CD4-positive, alpha-beta memory T cell (primary cell): Measurements from ENCODE around the gene SEMA6D. TPM values are rescaled to one million over a fixed set of nuclear protein-coding genes. Genes with fewer than 3 reads are reported as not detected.
"Not testable (repeated sequence)": the region's sequence is repeated elsewhere in the genome, so short reads cannot be mapped to it uniquely, and the experiment has no call there.

ENCODE experiments used
- CTCF ChIA-PET: fragments of 350-600 bp; sonication (Branson Sonifier 250); formaldehyde crosslinking; loops from one replicate; lab custom pipeline; 2021; ENCODE audit warnings: inconsistent platforms; ENCODE audit not compliant: partially characterized antibody; lab: Charles Lee
- POLR2A ChIA-PET: fragments of 350-600 bp; sonication (Branson Sonifier 250); formaldehyde crosslinking; loops from one replicate; lab custom pipeline; 2021; ENCODE audit not compliant: partially characterized antibody; lab: Charles Lee
- DNase-seq, 5 donors: peaks; one replicate each; pipeline versions ENCODE4 v3.0.0 to v3.0.0-alpha.2; 2020 to 2022; ENCODE audit warnings: mixed read lengths in 1 of 5
- H3K27ac ChIP-seq: one replicate; pipeline ENCODE4 v1.7.0; 2013; ENCODE audit warnings: low read depth, low read length
- H3K27me3 ChIP-seq: 2 replicates; pipeline ENCODE4 v1.7.0; 2013; ENCODE audit warnings: mild to moderate bottlenecking, low read length, moderate library complexity; ENCODE audit not compliant: insufficient read depth
- H3K36me3 ChIP-seq: 2 replicates; pipeline ENCODE4 v1.7.0; 2013; ENCODE audit warnings: mild to moderate bottlenecking, low read length, moderate library complexity; ENCODE audit not compliant: insufficient read depth
- H3K4me1 ChIP-seq: 2 replicates; pipeline ENCODE4 v1.7.0; 2013; ENCODE audit warnings: mild to moderate bottlenecking, low read length, moderate library complexity; ENCODE audit not compliant: insufficient read depth
- H3K4me3 ChIP-seq, 2 donors: one replicate each; pipeline ENCODE4 v1.7.0; 2013; ENCODE audit warnings: low read length in 2 of 2, mild to moderate bottlenecking in 1 of 2
- H3K9me3 ChIP-seq, 2 donors: one replicate each; pipeline ENCODE4 v1.7.0; 2013; ENCODE audit warnings: low read length in 2 of 2, control low read depth in 1 of 2; ENCODE audit not compliant: control insufficient read depth in 1 of 2
- H3K27ac Mint-ChIP-seq, 7 donors: one replicate each; pipeline ENCODE4 v1.8.0; 2020 to 2021; ENCODE audit warnings: mixed read lengths in 7 of 7, mild to moderate bottlenecking in 6 of 7, inconsistent platforms in 3 of 7, moderate library complexity in 3 of 7
- H3K27me3 Mint-ChIP-seq, 2 donors: one replicate each; pipeline ENCODE4 v1.8.0; 2020 to 2021; ENCODE audit warnings: mixed read lengths in 2 of 2
- H3K36me3 Mint-ChIP-seq, 2 donors: one replicate each; pipeline ENCODE4 v1.8.0; 2020 to 2021; ENCODE audit warnings: mixed read lengths in 2 of 2, inconsistent platforms in 1 of 2, mild to moderate bottlenecking in 1 of 2
- H3K4me1 Mint-ChIP-seq, 4 donors: one replicate each; pipeline ENCODE4 v1.8.0; 2020 to 2021; ENCODE audit warnings: mixed read lengths in 4 of 4, mild to moderate bottlenecking in 1 of 4
- H3K4me3 Mint-ChIP-seq, 8 donors: one replicate each; pipeline ENCODE4 v1.8.0; 2020 to 2021; ENCODE audit warnings: mixed read lengths in 8 of 8, mild to moderate bottlenecking in 7 of 8, moderate library complexity in 6 of 8, inconsistent platforms in 3 of 8
- H3K9me3 Mint-ChIP-seq, 8 donors: one replicate each; pipeline ENCODE4 v1.8.0; 2020 to 2021; ENCODE audit warnings: mixed read lengths in 8 of 8, mild to moderate bottlenecking in 5 of 8, inconsistent platforms in 3 of 8, moderate library complexity in 1 of 8
- intact Hi-C: fragments of 100-400 bp; cut with micrococcal nuclease; formaldehyde crosslinking; loops from one replicate; pipeline ENCODE4 v1.15.1; 2023
- polyA plus RNA-seq, 2 donors: library from polyadenylated mRNA; unstranded; fragments of 300-500 nt; fragmentation: Illumina TruSeq; gene quantifications; one replicate each; pipeline ENCODE4 v1.2.3, GENCODE V29; 2021
- total RNA-seq, 2 experiments: library from RNA; stranded (reverse); gene quantifications; one replicate each; pipeline ENCODE4 v1.2.3, GENCODE V29; 2021

SEMA6D gene
- total and polyA plus RNA-seq, 4 experiments from 2014 or later = not detected

GRCh38 chr15:47736143-47736786 is 19.0 kb downstream of the SEMA6D start:
- H3K27ac Mint-ChIP-seq = no peak overlapping the region
- Histone ChIP-seq H3K4me3 (no peak overlapping the region), H3K27me3 (no peaks in the 10 kb centered on the region), H3K4me1 (no peaks in the 10 kb centered on the region), H3K9me3 (no peaks in the 10 kb centered on the region), H3K27ac (no peak overlapping the region), H3K36me3 (no peaks in the 10 kb centered on the region)
- DNase-seq = no peak
- no peaks in the 10 kb centered on the region for H3K36me3 Mint-ChIP-seq
- no peak overlapping the region for H3K4me3 Mint-ChIP-seq
- CTCF ChIA-PET = no interaction called here
- H3K27me3 Mint-ChIP-seq = peaks cover 1 to 5% of the 10 kb centered on the region in 2 donors
- intact Hi-C loops = no loop called here
- POLR2A ChIA-PET = no interaction called here
- no peaks in the 10 kb centered on the region for H3K4me1 Mint-ChIP-seq
- peaks cover 0 to 3% (median under 1%) of the 10 kb centered on the region in 8 donors for H3K9me3 Mint-ChIP-seq

- no peak overlapping the region for H3K27ac Mint-ChIP-seq
Measured at GRCh38 chr15:47737477-47737876, 20.2 kb downstream of the SEMA6D start.

GRCh38 chr15:47738144-47738825 is 21.0 kb downstream of the SEMA6D start:
- H3K4me3 Mint-ChIP-seq, intact Hi-C loops, POLR2A ChIA-PET: not testable (repeated sequence)

More at GRCh38 chr15:47737477-47737876, 20.2 kb downstream of the SEMA6D start:
- no peak overlapping the region for H3K4me3 Mint-ChIP-seq
- POLR2A ChIA-PET = interaction anchor here (0.6 kb wide), 1 partner anchor 12 kb away, joined by 3 read pairs; no protein-coding TSS in a partner anchor
- no peak for DNase-seq
- CTCF ChIA-PET = interaction anchor here (1.0 kb wide), 1 partner anchor 615 kb away, joined by 3 read pairs; no protein-coding TSS in a partner anchor
- H3K4me1 Mint-ChIP-seq = no peaks in the 10 kb centered on the region
- Histone ChIP-seq H3K27ac (no peak overlapping the region), H3K9me3 (no peaks in the 10 kb centered on the region), H3K4me3 (no peak overlapping the region), H3K4me1 (no peaks in the 10 kb centered on the region), H3K36me3 (no peaks in the 10 kb centered on the region), H3K27me3 (no peaks in the 10 kb centered on the region)
- H3K9me3 Mint-ChIP-seq = peaks cover 0 to 6% (median under 1%) of the 10 kb centered on the region in 8 donors
- peaks cover 1 to 5% of the 10 kb centered on the region in 2 donors for H3K27me3 Mint-ChIP-seq
- intact Hi-C loops = no loop called here
- H3K36me3 Mint-ChIP-seq = no peaks in the 10 kb centered on the region

GRCh38 chr15:47741082-47741481 is 23.8 kb downstream of the SEMA6D start:
- Mint-ChIP-seq H3K36me3 (no peaks in the 10 kb centered on the region), H3K4me3 (no peak overlapping the region), H3K27ac (no peak overlapping the region), H3K9me3 (peaks cover 0 to 6% (median under 1%) of the 10 kb centered on the region in 8 donors), H3K4me1 (no peaks in the 10 kb centered on the region), H3K27me3 (peaks cover 1 to 5% of the 10 kb centered on the region in 2 donors)
- Histone ChIP-seq H3K9me3 (no peaks in the 10 kb centered on the region), H3K4me1 (no peaks in the 10 kb centered on the region), H3K27ac (no peak overlapping the region), H3K4me3 (no peak overlapping the region), H3K27me3 (no peaks in the 10 kb centered on the region), H3K36me3 (no peaks in the 10 kb centered on the region)
- POLR2A ChIA-PET = no interaction called here
- no peak for DNase-seq
- CTCF ChIA-PET = no interaction called here
- intact Hi-C loops = no loop called here

More at GRCh38 chr15:47738144-47738825, 21.0 kb downstream of the SEMA6D start:
- H3K4me1 ChIP-seq, H3K27ac ChIP-seq, H3K27me3 Mint-ChIP-seq, H3K4me3 ChIP-seq, H3K27me3 ChIP-seq, H3K9me3 ChIP-seq, H3K4me1 Mint-ChIP-seq, H3K36me3 ChIP-seq, H3K27ac Mint-ChIP-seq, H3K36me3 Mint-ChIP-seq, H3K9me3 Mint-ChIP-seq, DNase-seq: not testable (repeated sequence)
- CTCF ChIA-PET = interaction anchor here (1.0 kb wide), 1 partner anchor 614 kb away, joined by 3 read pairs; no protein-coding TSS in a partner anchor

GRCh38 chr15:47741907-47742306 is 24.6 kb downstream of the SEMA6D start:
- H3K36me3 ChIP-seq = no peaks in the 10 kb centered on the region
- no peak overlapping the region for H3K4me3 Mint-ChIP-seq
- no peaks in the 10 kb centered on the region for H3K9me3 ChIP-seq
- no peak overlapping the region for H3K4me3 ChIP-seq
- ChIA-PET CTCF (no interaction called here), POLR2A (no interaction called here)
- no peak overlapping the region for H3K27ac ChIP-seq
- peaks cover 0 to 6% (median under 1%) of the 10 kb centered on the region in 8 donors for H3K9me3 Mint-ChIP-seq
- H3K27ac Mint-ChIP-seq = no peak overlapping the region
- intact Hi-C loops = no loop called here
- H3K4me1 ChIP-seq = no peaks in the 10 kb centered on the region
- H3K27me3 ChIP-seq = no peaks in the 10 kb centered on the region
- no peaks in the 10 kb centered on the region for H3K36me3 Mint-ChIP-seq
- no peak for DNase-seq
- H3K4me1 Mint-ChIP-seq = no peaks in the 10 kb centered on the region
- H3K27me3 Mint-ChIP-seq = peaks cover 1 to 5% of the 10 kb centered on the region in 2 donors

- Histone ChIP-seq H3K9me3 (no peaks in the 10 kb centered on the region), H3K27me3 (no peaks in the 10 kb centered on the region), H3K27ac (no peak overlapping the region), H3K36me3 (no peaks in the 10 kb centered on the region), H3K4me1 (no peaks in the 10 kb centered on the region), H3K4me3 (no peak overlapping the region)
- no peaks in the 10 kb centered on the region for H3K36me3 Mint-ChIP-seq
- H3K4me1 Mint-ChIP-seq = no peaks in the 10 kb centered on the region
- ChIA-PET CTCF (no interaction called here), POLR2A (no interaction called here)
- H3K27me3 Mint-ChIP-seq = peaks cover 1 to 5% of the 10 kb centered on the region in 2 donors
- H3K9me3 Mint-ChIP-seq = peaks cover 0 to 6% (median under 1%) of the 10 kb centered on the region in 8 donors
- DNase-seq = no peak
- intact Hi-C loops = no loop called here
- no peak overlapping the region for H3K4me3 Mint-ChIP-seq
- H3K27ac Mint-ChIP-seq = no peak overlapping the region
Measured at GRCh38 chr15:47742334-47742733, 25.0 kb downstream of the SEMA6D start.

- H3K36me3 Mint-ChIP-seq = no peaks in the 10 kb centered on the region
Measured at GRCh38 chr15:47742742-47743141, 25.4 kb downstream of the SEMA6D start.

More at GRCh38 chr15:47742742-47743141, 25.4 kb downstream of the SEMA6D start:
- CTCF ChIA-PET = no interaction called here
- peaks cover 0 to 6% (median under 1%) of the 10 kb centered on the region in 8 donors for H3K9me3 Mint-ChIP-seq
- intact Hi-C loops = no loop called here
- no peak overlapping the region for H3K4me3 Mint-ChIP-seq
- Histone ChIP-seq H3K4me1 (no peaks in the 10 kb centered on the region), H3K36me3 (no peaks in the 10 kb centered on the region), H3K27ac (no peak overlapping the region), H3K27me3 (no peaks in the 10 kb centered on the region), H3K9me3 (no peaks in the 10 kb centered on the region), H3K4me3 (no peak overlapping the region)
- POLR2A ChIA-PET = no interaction called here
- H3K27ac Mint-ChIP-seq = no peak overlapping the region
- no peaks in the 10 kb centered on the region for H3K4me1 Mint-ChIP-seq
- no peak for DNase-seq
- H3K27me3 Mint-ChIP-seq = peaks cover 1 to 5% of the 10 kb centered on the region in 2 donors
